ENCODE data around the gene MMAA.

GRCh38 chr4:145665773-145666172 lies 46.6 kb downstream of the MMAA start:
- TF ChIP-seq CTCF (IDR thresholded peaks at IDR 0.05) = no peak
- no peak for TF ChIP-seq EZH2 (IDR thresholded peaks at IDR 0.05; ENCODE audit: borderline replicate concordance, insufficient read depth, low read depth, low read length, poor library complexity, severe bottlenecking)
